Breast epithelium (tissue), 3 donors: ENCODE measurements around the gene F5.

Source experiments
- CTCF ChIP-seq, 3 donors: fragments of 450-650 bp; IDR thresholded peaks; one replicate each; pipeline ENCODE4 v1.5.1; 2016 to 2017; ENCODE audit warnings: antibody characterized with exemption in 3 of 3, mild to moderate bottlenecking in 3 of 3, moderate library complexity in 3 of 3
- POLR2A ChIP-seq: fragments of 450-650 bp; IDR thresholded peaks from one replicate; pipeline ENCODE4 v1.6.1; 2016; ENCODE audit warnings: antibody characterized with exemption, mild to moderate bottlenecking, moderate library complexity
- POLR2AphosphoS5 ChIP-seq, 3 donors: sonication (generic); formaldehyde crosslinking; IDR thresholded peaks; one replicate each; pipeline ENCODE4 v1.6.1; 2017; ENCODE audit warnings: antibody characterized with exemption in 3 of 3

- TF ChIP-seq CTCF (IDR thresholded peaks at IDR 0.05) (no peak), POLR2A (no peak), POLR2AphosphoS5 (IDR thresholded peaks at IDR 0.05) (no peak)
Observed at GRCh38 chr1:169495046-169495775, 91.1 kb downstream of the F5 start.
